ENCODE data around the gene CHST11.
"Not testable (repeated sequence)": the region's sequence is repeated elsewhere in the genome, so short reads cannot be mapped to it uniquely, and the experiment has no call there.

The CHST11 gene

DNA sequence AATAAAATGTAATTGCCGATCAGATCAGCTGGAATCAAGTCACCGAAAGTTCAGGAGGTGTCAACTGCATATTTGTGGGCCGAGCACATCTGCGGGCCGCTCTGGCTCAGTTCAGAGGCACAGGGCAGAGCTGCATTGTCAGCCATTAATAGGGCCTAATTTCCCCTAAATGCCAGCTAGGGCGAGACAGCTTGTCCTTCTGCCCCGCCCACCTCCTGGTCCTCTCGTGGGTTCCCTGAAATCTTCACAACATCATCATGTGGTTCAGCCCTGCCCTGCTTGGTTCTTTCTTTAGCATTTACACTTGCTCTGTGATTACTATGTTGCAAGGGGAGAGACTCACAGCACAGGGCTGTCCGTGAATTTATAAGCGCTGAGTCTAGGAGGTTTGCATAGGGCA, 148.9 kb downstream of the CHST11 start:
- DNase-seq, result no peak

DNA sequence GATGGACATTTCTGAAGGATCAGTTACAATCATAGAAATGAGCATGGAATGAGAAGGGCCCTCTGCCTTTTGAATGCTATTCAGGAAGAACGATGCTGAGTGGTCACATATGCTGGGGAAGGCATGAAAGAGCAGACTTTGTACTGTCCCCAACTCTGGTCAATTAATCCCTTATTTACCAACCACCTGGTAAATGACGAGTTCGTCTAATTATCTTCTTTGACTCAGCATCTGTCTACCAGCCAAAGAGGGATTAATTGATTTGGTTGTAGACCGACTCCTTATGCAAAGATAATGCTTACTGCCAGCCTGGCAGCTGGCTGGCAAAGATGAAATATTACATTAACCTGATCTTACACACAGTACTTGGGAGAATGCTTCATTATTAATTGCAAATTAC, 152.2 kb downstream of the CHST11 start:
- DNase-seq, result no peak

DNA sequence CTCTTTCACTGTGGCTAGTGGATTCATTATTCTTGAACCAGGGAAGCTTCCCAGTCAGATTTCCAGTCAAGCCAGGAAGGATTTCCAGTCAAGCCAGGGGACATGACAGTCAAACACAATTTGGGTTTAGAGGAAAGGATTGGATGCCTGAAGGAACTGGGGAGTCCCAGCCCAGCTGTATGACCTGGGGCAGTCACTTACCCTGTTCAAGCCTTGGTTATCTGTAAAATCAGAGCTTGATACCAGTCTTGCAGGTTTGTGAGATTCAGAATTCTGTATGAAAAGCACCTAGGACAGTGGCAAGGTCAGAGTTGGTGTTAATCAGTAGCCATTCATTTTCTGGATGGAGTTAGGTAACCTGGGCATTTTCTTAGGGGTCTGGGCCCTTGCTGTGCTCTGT, 152.7 kb downstream of the CHST11 start:
- DNase-seq, result no peak

GRCh38 chr12:104610513-104611235, 153.9 kb downstream of the CHST11 start:
- no peak for DNase-seq

- DNase-seq, result no peak
These were observed 154.9 kb downstream of the CHST11 start for GRCh38 chr12:104611671-104612070.

- not testable (repeated sequence) for DNase-seq
These were observed 156.6 kb downstream of the CHST11 start for GRCh38 chr12:104613372-104613771.

DNA sequence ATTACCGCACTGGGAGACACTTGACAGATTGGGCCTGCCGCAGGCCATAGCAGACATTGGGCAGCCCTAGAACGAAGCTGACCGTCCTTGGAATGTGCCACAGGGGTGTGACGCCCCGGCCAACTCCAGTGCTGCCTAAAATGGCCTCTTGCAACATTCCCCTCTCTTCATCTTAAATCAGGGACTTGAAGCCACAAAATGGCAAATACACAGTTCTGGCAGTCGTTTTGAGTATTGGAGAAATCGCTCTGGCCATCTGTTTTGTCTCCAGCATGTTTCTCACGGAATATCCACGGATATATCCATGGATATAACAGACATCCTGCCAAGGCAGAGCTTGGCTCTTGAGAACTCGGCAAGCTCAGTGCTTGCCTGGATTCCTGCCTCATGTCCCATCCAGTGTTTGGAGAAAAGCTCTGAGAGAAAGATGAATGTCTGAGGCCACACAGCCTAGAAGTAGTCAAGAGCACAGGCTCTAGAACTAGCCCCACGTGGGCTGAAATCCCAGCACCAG, 158.4 kb downstream of the CHST11 start:
- no peak for DNase-seq

DNA sequence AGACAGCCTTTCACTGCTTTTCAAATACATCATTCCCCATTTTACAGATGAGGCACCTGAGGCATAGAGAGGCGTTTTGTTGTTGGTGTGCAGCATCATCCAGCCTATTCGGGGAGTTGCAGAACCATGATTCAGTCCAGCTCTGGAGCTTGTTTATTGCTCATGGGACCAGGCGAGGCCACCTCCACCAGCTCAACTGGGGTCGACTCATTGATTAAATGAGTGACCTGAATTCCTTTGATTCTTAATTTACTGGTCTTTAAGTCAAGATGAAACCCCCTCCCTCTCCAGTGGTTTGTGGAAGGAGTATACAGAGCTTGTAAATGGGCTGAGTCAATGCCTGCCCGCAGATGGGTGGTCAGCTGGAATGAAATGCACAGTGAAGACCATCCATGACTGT, 161.9 kb downstream of the CHST11 start:
- no peak for DNase-seq

DNA sequence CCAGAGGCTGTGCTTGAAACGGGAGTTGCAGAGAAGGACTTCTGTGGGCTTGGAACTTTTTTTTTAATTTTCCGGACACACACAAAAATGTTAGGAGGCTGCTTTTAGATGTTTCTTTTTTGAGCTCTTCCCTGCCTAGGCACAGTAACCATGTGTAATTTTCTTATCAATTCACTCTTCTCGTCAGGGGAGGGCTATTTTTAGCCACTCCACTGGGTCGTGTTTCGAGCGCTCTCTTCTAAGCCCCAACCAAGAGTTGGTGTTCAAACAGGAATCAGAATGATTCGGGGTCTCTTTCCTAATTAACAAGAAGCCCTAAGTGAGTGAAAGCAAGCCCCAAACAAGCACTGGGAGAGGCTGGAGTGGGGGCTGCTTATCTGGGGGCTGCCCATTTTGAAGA, 162.6 kb downstream of the CHST11 start:
- DNase-seq, result no peak

GRCh38 chr12:104620837-104621531, 164.2 kb downstream of the CHST11 start:
- no peak for DNase-seq

DNA sequence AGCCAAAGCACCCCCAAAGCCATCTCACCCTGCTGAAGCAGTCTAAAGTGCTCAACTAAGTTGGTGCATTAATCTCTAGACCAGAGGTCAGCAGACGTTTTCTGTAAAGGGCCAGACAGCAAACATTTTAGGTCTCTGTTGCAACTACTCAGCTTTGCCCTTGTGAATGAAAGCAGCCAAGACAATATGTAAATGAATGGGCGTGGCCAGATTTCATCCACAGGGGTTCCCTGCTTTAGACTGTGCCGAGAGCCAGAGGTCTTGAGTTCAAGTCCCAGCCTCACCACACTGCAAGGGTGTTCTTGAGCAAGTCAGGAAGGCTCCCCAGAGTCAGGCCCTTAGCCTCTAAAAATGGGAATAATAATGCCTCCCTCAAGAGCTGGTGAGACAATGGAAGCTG, 166.2 kb downstream of the CHST11 start:
- DNase-seq, result no peak

DNA sequence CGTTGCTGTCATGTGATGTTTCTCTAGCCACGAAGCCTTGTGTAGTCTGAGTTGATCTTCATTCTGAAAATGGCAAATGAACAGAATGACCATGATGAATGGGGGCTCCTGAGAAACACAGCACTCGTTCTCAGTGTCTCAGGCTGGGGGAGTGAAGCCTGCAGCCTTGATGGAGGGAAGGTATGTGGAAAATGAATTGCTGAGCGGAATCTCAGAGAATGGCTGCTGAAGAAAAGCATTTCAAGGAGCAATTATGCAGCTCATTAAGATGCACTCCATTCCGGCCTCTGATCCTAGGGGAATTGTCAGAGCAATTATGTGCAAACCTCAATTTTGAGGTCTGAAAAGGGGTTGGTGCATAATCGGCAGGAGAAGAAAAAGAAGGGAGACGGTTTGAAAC, 167.1 kb downstream of the CHST11 start:
- no peak for DNase-seq

GRCh38 chr12:104624529-104624928, 167.8 kb downstream of the CHST11 start:
- no peak for DNase-seq

DNA sequence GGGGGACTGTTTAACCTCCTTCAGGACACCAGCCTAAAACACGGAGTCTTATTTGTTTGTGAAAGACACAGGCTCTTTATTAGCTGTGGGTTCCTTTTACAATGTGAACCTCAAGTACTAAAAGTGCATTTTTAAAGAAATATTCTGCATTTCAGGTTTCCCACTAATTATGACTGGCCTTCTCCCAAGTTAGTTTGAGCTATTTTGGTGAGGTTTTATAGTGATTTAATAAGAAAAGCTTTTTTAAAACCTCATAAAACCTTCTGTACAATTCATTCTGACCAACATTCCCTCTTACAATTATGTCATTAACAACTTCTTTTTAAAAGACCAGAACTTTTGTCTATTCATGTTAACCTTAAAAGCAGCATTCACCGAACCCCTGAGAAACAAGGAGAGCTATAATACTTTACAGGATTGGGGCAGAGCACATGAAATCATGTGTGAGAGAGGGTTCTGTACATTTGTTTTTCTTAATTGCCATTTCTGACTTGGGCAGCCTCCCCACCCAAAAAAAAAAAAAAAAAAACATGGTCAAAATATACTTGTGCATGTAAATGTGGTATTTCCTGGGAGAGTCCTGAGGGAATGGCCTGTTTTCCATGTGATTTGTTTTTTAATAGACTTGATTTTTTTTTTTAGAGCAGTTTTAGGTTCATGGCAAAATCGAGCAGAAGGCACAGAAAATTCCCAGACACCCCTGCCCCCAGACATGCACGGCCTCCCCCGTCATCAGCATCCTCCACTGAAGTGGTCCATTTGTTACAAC, 169.5 kb downstream of the CHST11 start:
- no peak for DNase-seq

GRCh38 chr12:104627231-104627989, 170.7 kb downstream of the CHST11 start:
- no peak for DNase-seq

GRCh38 chr12:104627990-104628830, 171.5 kb downstream of the CHST11 start:
- no peak for DNase-seq

GRCh38 chr12:104628831-104629135, 172.0 kb downstream of the CHST11 start:
- DNase-seq, result no peak

- DNase-seq, result no peak
These were observed 173.5 kb downstream of the CHST11 start for GRCh38 chr12:104630230-104630670.

DNA sequence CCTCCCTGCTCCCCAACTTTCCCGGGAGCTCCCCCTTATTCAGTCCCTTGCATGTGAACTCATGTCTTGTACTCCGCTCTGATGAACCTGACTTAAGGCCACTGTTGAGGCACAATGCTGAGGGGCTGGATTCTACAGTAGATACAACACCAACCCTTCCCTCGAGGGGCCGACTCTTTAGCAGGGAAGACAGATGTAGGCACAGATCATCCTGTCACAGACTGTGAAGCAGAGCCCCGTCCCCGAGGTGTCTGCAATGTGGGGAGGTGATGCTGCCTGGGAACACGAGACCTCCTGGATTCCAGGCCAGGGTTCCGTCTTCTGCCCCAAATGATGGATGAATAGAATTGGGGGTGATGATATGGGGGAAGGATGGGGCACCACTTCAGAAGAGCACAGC, 175.1 kb downstream of the CHST11 start:
- DNase-seq, result no peak

DNA sequence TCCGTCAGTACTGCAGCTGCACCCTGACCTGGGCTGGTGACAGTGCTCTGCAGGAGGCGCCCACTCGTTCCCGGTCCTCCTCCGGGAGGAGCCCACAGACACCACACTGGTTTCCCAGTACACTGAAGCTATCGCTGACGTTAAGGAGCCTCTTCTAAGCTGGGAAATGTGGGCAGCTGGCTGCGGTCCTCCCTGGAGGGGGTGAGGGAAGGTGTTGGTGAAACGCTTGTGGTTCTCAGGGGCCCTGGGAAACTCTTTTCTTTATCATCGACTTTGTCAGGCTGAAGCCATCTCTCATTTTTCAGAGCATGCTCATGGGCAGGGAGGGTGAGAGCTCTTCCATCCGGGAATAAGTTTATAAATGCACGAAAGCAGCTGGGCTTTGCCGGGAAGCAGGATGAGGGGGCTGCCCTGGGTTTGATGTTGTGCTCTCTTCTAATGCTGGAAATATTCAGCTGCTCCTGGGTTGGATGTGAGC, 176.0 kb downstream of the CHST11 start:
- no peak for DNase-seq

DNA sequence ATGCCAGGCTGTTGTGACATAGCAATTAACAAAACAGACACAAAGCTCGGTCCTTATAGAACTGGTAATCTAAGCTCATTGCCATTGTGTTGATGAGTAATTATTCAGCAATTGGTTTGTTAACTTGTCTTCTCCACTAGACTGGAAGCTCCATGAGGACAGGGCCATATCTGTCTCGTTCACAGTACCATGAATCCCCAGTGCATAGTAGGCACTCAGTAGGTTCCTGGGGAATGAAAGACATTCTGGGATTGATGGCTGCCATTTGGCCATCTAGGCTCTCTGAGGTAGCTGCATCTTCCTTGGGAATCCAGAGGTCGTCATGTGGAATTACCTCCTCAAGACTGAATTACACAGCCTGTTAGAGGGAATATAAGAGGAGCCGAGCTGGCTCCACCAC, 177.3 kb downstream of the CHST11 start:
- no peak for DNase-seq

DNA sequence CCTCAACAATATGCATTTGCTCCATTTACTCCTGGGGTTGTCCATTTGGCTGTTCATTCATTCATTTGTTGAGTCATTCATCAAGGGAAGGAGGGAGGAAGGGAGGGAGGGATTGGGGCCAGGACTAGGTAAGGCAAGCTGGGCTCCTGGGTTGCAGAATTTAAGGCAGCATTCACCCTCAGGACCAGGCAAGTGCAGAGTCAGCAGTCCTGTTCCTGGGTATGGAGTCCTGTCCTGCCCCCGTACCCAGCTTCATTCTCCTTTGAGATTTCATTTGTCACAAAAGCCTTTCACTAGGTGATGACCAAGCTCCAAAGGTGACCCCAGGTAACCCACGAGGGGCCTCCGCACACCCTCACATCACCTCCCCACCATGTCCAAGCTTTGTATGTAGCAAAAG, 178.1 kb downstream of the CHST11 start:
- no peak for DNase-seq

All from activated CD4-positive, alpha-beta T cell treated with anti-CD3 and anti-CD28 coated beads, Interleukin-2, Interleukin-6, amounts not matched to agents 100 ng/mL and 50 ng/mL, durations not matched to agents 16 hours and 8 hours (primary cell).